Retina (tissue), 1 donor: ENCODE data around the gene ADAM20.
"Not testable (repeated sequence)": the region's sequence is repeated elsewhere in the genome, so short reads cannot be mapped to it uniquely, and the experiment has no call there.

Experiments used
- DNase-seq: peaks from one replicate; pipeline ENCODE4 v3.0.0-alpha.2; 2016

ADAM20 gene

DNA sequence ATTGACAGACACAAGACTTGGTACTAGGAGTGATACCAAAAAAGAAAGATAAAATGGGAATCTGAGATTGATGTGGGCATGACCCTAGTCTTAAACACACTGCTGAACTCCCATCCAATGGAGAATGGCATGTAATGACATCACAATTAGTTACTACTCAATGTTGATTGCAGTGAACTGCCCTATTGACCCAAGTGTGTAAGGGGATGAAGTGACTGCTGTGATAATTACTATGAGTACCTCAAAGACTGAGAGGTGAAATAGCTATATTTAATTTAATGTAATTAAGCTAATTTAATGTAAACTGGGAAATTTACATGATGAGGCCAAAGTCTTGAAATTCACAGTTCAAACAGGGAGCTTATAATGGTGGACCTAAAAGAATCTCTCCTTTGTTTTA is at the start of gene ADAM20:
ADAM20 (minus strand) TSS at position 101 of the 400 bp plus-strand sequence. CDS start 10,247 bp downstream, outside the sequence.
- no peak for DNase-seq

DNA sequence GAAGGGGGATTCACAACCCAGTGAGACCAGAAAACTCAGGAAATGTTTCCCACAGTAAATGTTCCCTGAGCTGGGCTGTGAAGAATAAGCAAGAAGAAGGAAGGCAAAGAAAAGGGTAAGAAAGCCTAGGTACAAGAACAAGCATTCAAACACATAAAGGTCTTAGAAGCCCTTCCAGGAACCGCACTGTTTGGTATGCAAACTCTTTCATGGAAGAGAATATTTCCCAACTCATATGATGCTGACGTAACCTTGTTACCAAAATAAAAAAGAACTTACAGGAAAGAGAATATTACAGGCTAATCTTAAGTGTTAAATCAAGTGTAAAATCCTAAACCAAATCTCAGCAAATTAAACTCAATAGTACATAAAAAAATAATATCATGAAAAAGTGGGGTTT is 42.1 kb upstream of the ADAM20 start:
- DNase-seq: no peak

DNA sequence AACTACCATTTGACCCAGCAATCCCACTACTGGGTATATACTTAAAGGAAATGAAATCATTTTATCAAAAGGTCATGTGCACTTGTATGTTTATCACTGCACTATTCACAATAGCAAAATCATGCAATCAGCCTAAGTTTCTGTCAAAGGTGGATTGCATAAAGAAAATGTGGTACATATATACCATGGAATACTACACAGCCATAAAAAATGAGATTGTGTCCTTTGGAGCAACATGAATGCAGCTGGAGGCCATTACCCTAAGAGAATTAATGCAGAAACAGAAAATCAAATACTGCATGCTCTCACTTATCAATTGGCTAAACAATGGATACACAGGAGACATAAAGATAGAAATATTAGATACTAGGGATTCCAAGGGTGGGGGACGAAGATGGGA is 38.2 kb upstream of the ADAM20 start:
- no peak for DNase-seq

DNA sequence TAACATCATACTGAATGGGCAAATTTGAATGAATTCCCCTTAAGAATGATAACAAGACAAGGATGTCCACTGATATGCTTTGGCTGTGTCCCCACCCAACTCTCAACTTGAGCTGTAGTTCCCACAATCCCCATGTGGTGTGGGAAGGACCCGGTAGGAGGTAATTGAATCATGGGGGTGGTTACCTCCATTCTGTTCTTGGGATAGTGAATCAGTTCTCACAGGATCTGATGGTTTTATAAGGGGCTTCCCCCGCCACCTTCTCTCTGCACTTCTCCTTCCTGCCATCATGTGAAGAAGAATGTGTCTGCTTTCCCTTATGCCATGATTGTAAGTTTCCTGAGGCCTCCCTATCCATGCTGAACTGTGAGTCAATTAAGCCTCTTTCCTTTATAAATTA is 36.3 kb upstream of the ADAM20 start:
- DNase-seq: no peak

GRCh38 chr14:70567791-70568190 is 33.0 kb upstream of the ADAM20 start:
- no peak for DNase-seq

DNA sequence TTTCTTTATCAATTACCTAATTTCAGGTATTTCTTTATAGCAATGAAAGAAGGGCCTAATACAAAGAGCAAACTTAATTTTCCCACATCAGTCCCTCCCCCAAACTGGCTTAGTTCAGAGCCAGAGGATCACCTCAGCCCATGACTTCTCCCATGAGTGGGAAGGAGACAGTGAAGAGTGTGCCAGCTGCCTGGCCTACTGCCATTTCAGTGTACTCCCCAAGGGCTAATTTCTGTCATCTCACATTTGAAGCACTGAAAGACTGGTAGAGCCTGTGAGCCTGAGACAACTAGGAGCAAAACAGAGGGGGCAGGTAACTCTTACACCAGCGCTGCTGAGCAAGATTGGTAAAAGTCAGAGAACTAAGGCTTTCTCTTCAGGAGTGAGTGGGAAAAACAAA is 29.1 kb upstream of the ADAM20 start:
- peak; percentile 25 for DNase-seq

DNA sequence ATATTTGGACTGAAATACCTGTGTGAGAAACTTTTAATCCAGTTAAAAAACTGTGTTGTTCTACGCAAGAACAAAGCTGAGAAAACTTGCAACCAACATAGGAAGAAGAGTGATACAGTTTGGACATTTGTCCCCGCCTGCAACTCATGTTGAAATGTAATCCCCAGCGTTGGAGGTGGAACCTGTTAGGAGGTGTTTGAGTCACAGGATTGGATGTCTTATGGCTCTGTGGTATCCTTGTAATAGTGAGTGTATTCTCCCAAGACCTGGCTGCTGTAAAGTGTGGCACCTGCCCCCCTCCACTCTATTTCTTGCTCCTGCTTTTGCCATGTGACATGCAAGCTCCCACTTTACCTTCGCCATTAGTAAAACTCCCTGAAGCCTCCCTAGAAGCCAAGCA is 28.6 kb upstream of the ADAM20 start:
- no peak for DNase-seq

DNA sequence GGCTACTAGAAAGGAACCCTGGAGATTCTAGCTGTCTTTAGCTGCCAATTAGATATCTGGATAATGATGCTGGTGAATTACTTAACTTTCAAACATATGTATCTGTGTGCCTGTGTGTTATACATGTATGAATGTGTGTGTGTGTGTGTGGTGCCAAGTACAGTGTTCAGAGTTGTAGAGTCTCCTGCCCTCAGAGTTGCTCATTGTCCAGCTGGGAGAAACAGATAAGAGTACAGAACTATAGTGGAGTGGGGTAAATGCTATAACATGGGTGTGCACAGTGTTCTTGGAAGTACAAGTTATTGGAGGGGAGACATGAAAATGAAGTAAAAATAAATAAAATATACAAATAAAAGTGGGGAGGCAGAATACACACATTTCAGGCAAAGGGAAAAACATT is 23.6 kb upstream of the ADAM20 start:
- DNase-seq: no peak

DNA sequence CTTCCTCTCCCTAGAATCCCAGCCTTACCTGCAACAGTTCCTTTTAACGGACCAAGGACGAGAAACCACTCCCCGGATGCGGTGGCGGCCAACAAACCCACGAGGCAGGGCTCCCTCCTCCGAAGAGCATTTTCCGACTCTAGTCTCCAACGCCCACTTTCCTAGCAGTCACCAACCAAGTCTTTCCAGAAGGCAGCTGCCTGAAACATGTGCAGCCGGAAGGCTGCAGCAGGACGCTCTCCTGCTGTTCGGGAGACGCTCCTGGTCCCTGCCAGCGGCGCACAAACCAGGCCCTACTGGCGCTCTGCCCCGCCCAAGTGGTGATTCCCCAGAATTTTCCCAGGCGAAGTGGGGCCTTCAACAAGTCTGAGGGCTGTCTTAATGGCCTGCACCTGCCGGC is 21.1 kb upstream of the ADAM20 start:
- peak; percentile 4 for DNase-seq

DNA sequence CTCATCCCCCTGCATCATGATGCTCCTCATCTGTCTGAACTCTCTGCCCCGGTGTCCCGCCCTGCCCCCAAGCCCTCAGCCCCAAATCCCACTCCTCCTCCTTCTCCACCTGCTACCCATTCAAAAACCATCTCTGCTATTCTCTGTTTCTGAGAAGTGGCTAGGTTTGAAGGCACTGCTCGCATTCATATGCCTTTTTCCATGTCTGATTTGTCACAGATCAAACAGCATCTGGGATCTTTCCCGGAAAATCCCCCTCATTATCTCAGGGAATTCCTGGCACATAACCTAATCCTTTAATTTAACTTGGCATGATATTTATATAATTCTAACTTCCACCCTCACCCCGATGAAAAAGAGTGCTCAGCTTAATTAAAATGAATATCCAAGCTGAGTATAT is 3.3 kb upstream of the ADAM20 start:
- no peak for DNase-seq

- DNase-seq: no peak
Measured at GRCh38 chr14:70536830-70537229, 2.0 kb upstream of the ADAM20 start.

DNA sequence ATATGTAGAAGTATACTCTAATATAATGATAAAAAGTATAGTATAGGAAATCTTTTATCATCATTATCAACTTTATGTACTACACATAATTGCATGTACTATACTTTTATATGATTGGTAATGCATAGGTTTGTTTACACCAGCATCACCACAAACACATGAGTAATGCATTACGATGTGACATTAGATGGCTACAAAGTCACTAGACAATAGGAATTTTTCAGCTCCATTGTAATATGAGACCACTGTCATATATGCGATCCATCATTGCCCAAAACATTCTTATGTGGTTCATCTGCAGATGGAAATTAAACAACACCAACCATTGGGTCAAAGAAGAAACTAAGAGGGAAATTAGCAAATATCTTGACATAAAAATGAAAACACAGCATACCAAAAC is 4.4 kb downstream of the ADAM20 start:
- DNase-seq: no peak

- DNase-seq: no peak
Measured at GRCh38 chr14:70527501-70528105, 7.2 kb downstream of the ADAM20 start.

- DNase-seq: no peak
Measured at GRCh38 chr14:70525691-70526090, 9.1 kb downstream of the ADAM20 start.

GRCh38 chr14:70515811-70516210 is 19.0 kb downstream of the ADAM20 start:
- no peak for DNase-seq

DNA sequence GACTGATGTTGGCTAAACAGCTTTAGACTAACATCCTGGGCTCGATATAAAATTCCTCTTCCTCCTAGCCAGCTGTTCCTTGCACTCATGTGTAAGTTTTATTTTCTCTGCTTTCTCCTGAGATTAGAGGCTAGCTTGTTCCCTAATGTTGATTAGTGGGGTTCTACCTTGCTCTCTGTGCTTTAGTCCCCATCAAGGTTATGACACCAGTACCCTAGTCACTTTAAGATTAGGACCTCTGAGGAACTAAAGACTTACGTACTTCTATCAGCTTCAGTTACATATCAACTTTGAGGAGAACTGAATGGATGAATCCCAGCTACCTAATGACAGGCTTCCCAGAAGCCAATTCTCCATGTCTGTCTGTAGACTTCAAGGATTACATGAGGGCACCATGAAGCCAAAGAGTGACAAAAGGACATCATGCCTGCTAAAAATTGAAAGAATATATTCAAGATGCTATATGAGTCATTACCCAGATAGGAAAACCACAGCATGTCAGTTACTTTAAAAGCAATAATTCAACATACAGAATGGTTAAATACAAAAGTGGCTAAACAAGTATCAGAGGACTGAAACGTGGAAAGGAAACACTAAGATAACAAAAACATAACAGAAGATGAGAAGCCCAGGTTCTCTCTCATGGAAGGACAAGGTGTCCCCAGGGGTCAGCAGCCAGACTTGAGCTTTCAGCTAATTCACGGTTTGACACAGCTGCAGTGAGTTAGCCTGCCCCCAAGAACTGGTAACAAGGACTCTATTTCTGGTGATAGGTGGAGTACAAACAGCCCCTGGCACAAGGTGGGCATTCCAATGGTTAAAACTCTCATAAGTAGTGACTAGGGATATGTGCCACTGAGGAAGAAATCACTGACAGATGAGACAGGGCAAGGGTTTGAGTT is 20.4 kb downstream of the ADAM20 start:
- no peak for DNase-seq

DNA sequence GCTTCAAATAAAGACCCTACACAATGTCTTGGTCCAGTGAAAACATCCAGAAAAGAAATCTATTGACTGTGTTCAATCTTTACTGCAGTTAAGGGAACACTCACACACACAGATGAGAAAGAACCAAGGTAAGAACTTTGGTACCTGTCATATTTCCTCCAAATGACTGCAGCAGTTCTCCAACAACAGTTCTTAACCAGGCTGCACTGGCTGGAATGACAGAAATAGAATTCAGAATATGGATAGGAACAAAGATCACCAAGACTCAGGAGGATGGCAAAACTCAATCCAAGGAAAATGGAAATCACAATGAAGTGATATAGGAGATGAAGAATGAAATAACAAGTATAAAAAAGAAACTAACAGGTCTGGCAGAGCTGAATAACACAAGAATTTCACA is 36.6 kb downstream of the ADAM20 start:
- no peak for DNase-seq

GRCh38 chr14:70489579-70490200 is 45.1 kb downstream of the ADAM20 start:
- no peak for DNase-seq

DNA sequence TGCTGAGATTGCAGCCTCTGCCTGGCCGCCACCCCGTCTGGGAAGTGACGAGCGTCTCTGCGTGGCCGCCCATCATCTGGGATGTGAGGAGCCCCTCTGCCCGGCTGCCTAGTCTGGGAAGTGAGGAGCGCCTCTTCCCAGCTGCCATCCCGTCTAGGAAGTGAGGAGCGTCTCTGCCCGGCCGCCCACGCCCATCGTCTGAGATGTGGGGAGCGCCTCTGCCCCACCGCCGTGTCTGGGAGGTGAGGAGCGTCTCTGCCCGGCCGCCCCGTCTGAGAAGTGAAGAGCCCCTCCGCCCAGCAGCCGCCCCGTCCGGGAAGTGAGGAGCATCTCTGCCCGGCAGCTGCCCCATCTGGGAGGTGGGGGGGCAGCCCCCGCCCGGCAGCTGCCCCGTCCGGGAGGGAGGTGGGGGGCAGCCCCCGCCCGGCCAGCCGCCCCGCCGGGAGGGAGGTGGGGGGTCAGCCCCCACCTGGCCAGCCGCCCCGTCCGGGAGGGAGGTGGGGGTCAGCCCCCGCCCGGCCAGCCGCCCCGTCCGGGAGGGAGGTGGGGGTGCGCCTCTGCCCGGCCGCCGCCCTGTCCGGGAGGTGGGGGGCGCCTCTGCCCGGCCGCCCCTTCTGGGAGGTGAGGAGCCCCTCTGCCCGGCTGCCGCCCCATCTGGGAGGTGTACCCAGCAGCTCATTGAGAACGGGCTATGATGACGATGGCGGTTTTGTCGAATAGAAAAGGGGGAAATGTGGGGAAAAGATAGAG is 57.3 kb downstream of the ADAM20 start:
- DNase-seq: not testable (repeated sequence)

DNA sequence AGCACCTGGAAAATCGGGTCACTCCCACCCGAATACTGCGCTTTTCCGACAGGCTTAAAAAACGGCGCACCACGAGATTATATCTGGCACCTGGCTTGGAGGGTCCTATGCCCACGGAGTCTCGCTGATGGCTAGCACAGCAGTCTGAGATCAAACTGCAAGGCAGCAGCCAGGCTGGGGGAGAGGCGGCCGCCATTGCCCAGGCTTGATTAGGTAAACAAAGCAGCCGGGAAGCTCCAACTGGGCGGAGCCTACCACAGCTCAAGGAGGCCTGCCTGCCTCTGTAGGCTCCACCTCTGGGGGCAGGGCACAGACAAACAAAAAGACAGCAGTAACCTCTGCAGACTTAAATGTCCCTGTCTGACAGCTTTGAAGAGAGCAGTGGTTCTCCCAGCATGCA is 59.3 kb downstream of the ADAM20 start:
- DNase-seq: not testable (repeated sequence)

GRCh38 chr14:70473825-70474224 is 61.0 kb downstream of the ADAM20 start:
- DNase-seq: no peak
